ENCODE results near the gene FAM83D.

The FAM83D gene

GRCh38 chr20:38965264-38965663 lies 39.0 kb downstream of the FAM83D start:
- H2BK15ac ChIP-seq (ENCODE audit: low read depth, poor library complexity, severe bottlenecking) = no peak overlapping the region
- H3K23ac ChIP-seq (ENCODE audit: low read length in 2 of 2) = no peak overlapping the region
- H2BK120ac ChIP-seq (ENCODE audit: low read depth, low read length) = no peak overlapping the region
- no peak overlapping the region for H3K27ac ChIP-seq (ENCODE audit: low read length, poor library complexity, severe bottlenecking)
- no peaks in the 10 kb centered on the region for H3K27me3 ChIP-seq (ENCODE audit: control insufficient read depth in 1 of 2, insufficient read depth in 1 of 2, low read length in 2 of 2)
- no peak overlapping the region for H2BK5ac ChIP-seq (ENCODE audit: low read depth, low read length, poor library complexity, severe bottlenecking)
- H3K4me3 ChIP-seq (ENCODE audit: insufficient read depth in 1 of 2, low read depth in 1 of 2, low read length in 2 of 2) = no peak overlapping the region
- no peak overlapping the region for H3K18ac ChIP-seq (ENCODE audit: low read depth in 1 of 2, low read length in 2 of 2)
- H2AK5ac ChIP-seq (ENCODE audit: low read length, severe bottlenecking) = no peak overlapping the region
- H4K8ac ChIP-seq (ENCODE audit: low read length) = no peak overlapping the region
- no peak overlapping the region for H3K9ac ChIP-seq (ENCODE audit: low read length)
- no peak for DNase-seq
- H3K36me3 ChIP-seq (ENCODE audit: control insufficient read depth in 1 of 2, insufficient read depth in 2 of 2, low read depth in 1 of 2, low read length in 2 of 2) = peaks cover 6 to 19% of the 10 kb centered on the region in 2 experiments
- no peak overlapping the region for H3K4ac ChIP-seq (ENCODE audit: low read depth in 1 of 2, low read length in 2 of 2)
- no peak overlapping the region for H4K91ac ChIP-seq (ENCODE audit: low read length)
- H3K14ac ChIP-seq (ENCODE audit: low read length in 2 of 2) = no peak overlapping the region
- H3K9me3 ChIP-seq (ENCODE audit: control insufficient read depth, low read length) = no peaks in the 10 kb centered on the region
- H3K4me2 ChIP-seq (ENCODE audit: low read length, poor library complexity, severe bottlenecking) = no peak overlapping the region
- no peak overlapping the region for H2BK12ac ChIP-seq (ENCODE audit: low read length in 2 of 2)
- H2AFZ ChIP-seq (ENCODE audit: low read depth, low read length) = no peak overlapping the region
- peaks cover 27% of the 10 kb centered on the region for H3K79me1 ChIP-seq (replicated peaks; ENCODE audit: low read length, poor library complexity, severe bottlenecking)
- peaks cover 3% of the 10 kb centered on the region for H3K4me1 ChIP-seq (ENCODE audit: control insufficient read depth, insufficient read depth, low read depth, low read length)

DNA sequence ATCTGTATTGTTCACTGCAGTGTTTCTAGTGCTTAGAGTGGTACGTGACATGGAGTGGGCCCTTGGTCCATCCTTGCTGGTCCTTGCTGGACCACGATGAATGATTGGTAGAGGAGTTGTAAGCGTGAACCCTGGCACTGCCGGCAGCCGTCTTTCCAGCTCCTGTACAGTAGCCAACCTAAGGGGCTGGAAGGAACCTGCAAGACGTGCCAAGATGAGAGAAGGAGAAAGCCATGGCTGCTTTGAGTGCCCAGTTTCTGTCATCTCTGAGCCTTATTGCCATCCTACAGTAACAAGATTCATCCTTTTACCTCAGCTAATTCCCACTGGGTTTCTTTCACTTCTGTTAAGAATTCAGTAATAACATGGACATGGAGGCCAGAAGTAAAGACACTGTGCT lies 41.9 kb downstream of the FAM83D start:
- Histone ChIP-seq H3K23ac (ENCODE audit: low read length in 2 of 2) (peak overlapping the region in 1 of 2 experiments; percentile 95), H3K27ac (ENCODE audit: low read length, poor library complexity, severe bottlenecking) (no peak overlapping the region), H3K4me3 (ENCODE audit: insufficient read depth in 1 of 2, low read depth in 1 of 2, low read length in 2 of 2) (no peak overlapping the region), H3K27me3 (ENCODE audit: control insufficient read depth in 1 of 2, insufficient read depth in 1 of 2, low read length in 2 of 2) (no peaks in the 10 kb centered on the region), H4K8ac (ENCODE audit: low read length) (no peak overlapping the region), H3K36me3 (ENCODE audit: control insufficient read depth in 1 of 2, insufficient read depth in 2 of 2, low read depth in 1 of 2, low read length in 2 of 2) (peaks cover 9 to 36% of the 10 kb centered on the region in 2 experiments), H3K4ac (ENCODE audit: low read depth in 1 of 2, low read length in 2 of 2) (no peak overlapping the region), H2BK5ac (ENCODE audit: low read depth, low read length, poor library complexity, severe bottlenecking) (no peak overlapping the region), H3K9ac (ENCODE audit: low read length) (no peak overlapping the region), H2AK5ac (ENCODE audit: low read length, severe bottlenecking) (no peak overlapping the region), H2BK12ac (ENCODE audit: low read length in 2 of 2) (no peak overlapping the region), H2AFZ (ENCODE audit: low read depth, low read length) (no peak overlapping the region), H3K9me3 (ENCODE audit: control insufficient read depth, low read length) (no peaks in the 10 kb centered on the region), H3K4me1 (ENCODE audit: control insufficient read depth, insufficient read depth, low read depth, low read length) (peaks cover 3% of the 10 kb centered on the region), H3K18ac (ENCODE audit: low read depth in 1 of 2, low read length in 2 of 2) (no peak overlapping the region), H3K4me2 (ENCODE audit: low read length, poor library complexity, severe bottlenecking) (no peak overlapping the region), H3K79me1 (replicated peaks; ENCODE audit: low read length, poor library complexity, severe bottlenecking) (peaks cover 31% of the 10 kb centered on the region), H3K14ac (ENCODE audit: low read length in 2 of 2) (no peak overlapping the region), H2BK120ac (ENCODE audit: low read depth, low read length) (no peak overlapping the region), H2BK15ac (ENCODE audit: low read depth, poor library complexity, severe bottlenecking) (no peak overlapping the region), H4K91ac (ENCODE audit: low read length) (no peak overlapping the region)
- DNase-seq = no peak
- 99% methylated on average over 6 of the region's 6 CpGs for WGBS

DNA sequence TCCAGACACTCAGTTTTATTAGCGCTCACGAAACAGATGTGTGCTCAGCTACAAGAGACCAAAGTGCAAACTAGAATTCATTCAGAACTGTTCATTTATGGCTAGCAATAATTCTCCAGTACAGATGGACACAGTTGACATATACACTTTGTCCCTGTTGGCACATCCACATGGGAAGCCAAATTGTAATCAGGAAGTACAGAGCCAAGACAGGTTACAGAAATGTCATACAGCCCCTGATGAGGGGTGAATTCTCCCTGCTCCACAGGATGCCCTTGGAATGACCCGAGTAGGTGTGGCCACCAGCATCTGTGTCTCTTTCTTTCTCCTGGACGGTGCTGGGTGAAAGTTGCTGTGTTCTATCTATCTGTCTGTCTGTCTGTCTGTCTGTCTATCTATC lies 43.5 kb downstream of the FAM83D start:
- Histone ChIP-seq H2AK5ac (ENCODE audit: low read length, severe bottlenecking) (no peak overlapping the region), H3K4me2 (ENCODE audit: low read length, poor library complexity, severe bottlenecking) (no peak overlapping the region), H3K27me3 (ENCODE audit: control insufficient read depth in 1 of 2, insufficient read depth in 1 of 2, low read length in 2 of 2) (no peaks in the 10 kb centered on the region), H3K4me1 (ENCODE audit: control insufficient read depth, insufficient read depth, low read depth, low read length) (peaks cover 4% of the 10 kb centered on the region), H4K91ac (ENCODE audit: low read length) (no peak overlapping the region), H2BK12ac (ENCODE audit: low read length in 2 of 2) (no peak overlapping the region), H2BK5ac (ENCODE audit: low read depth, low read length, poor library complexity, severe bottlenecking) (no peak overlapping the region), H3K18ac (ENCODE audit: low read depth in 1 of 2, low read length in 2 of 2) (no peak overlapping the region), H2BK120ac (ENCODE audit: low read depth, low read length) (no peak overlapping the region), H3K4ac (ENCODE audit: low read depth in 1 of 2, low read length in 2 of 2) (no peak overlapping the region), H2BK15ac (ENCODE audit: low read depth, poor library complexity, severe bottlenecking) (no peak overlapping the region), H3K14ac (ENCODE audit: low read length in 2 of 2) (no peak overlapping the region), H3K4me3 (ENCODE audit: insufficient read depth in 1 of 2, low read depth in 1 of 2, low read length in 2 of 2) (no peak overlapping the region), H3K9me3 (ENCODE audit: control insufficient read depth, low read length) (no peaks in the 10 kb centered on the region), H4K8ac (ENCODE audit: low read length) (no peak overlapping the region), H3K36me3 (ENCODE audit: control insufficient read depth in 1 of 2, insufficient read depth in 2 of 2, low read depth in 1 of 2, low read length in 2 of 2) (peaks cover 7 to 44% of the 10 kb centered on the region in 2 experiments), H3K79me1 (replicated peaks; ENCODE audit: low read length, poor library complexity, severe bottlenecking) (peaks cover 27% of the 10 kb centered on the region), H3K23ac (ENCODE audit: low read length in 2 of 2) (no peak overlapping the region), H3K9ac (ENCODE audit: low read length) (peak overlapping the region; percentile 67), H2AFZ (ENCODE audit: low read depth, low read length) (no peak overlapping the region), H3K27ac (ENCODE audit: low read length, poor library complexity, severe bottlenecking) (peak overlapping the region; percentile 63)
- 76% methylated on average over 3 of the region's 4 CpGs for WGBS
- no peak for DNase-seq

- peaks cover 7 to 44% of the 10 kb centered on the region in 2 experiments for H3K36me3 ChIP-seq (ENCODE audit: control insufficient read depth in 1 of 2, insufficient read depth in 2 of 2, low read depth in 1 of 2, low read length in 2 of 2)
- no peak overlapping the region for H2BK12ac ChIP-seq (ENCODE audit: low read length in 2 of 2)
- no peak overlapping the region for H3K14ac ChIP-seq (ENCODE audit: low read length in 2 of 2)
- peak overlapping the region; percentile 43 for H3K27ac ChIP-seq (ENCODE audit: low read length, poor library complexity, severe bottlenecking)
- H3K9ac ChIP-seq (ENCODE audit: low read length) = peak overlapping the region; percentile 67
- no peak overlapping the region for H4K91ac ChIP-seq (ENCODE audit: low read length)
- no peak overlapping the region for H3K4ac ChIP-seq (ENCODE audit: low read depth in 1 of 2, low read length in 2 of 2)
- peaks cover 27% of the 10 kb centered on the region for H3K79me1 ChIP-seq (replicated peaks; ENCODE audit: low read length, poor library complexity, severe bottlenecking)
- no peaks in the 10 kb centered on the region for H3K9me3 ChIP-seq (ENCODE audit: control insufficient read depth, low read length)
- no peak overlapping the region for H2BK5ac ChIP-seq (ENCODE audit: low read depth, low read length, poor library complexity, severe bottlenecking)
- H2AFZ ChIP-seq (ENCODE audit: low read depth, low read length) = no peak overlapping the region
- no peaks in the 10 kb centered on the region for H3K27me3 ChIP-seq (ENCODE audit: control insufficient read depth in 1 of 2, insufficient read depth in 1 of 2, low read length in 2 of 2)
- no peak overlapping the region for H3K4me2 ChIP-seq (ENCODE audit: low read length, poor library complexity, severe bottlenecking)
- H2BK15ac ChIP-seq (ENCODE audit: low read depth, poor library complexity, severe bottlenecking) = no peak overlapping the region
- H3K23ac ChIP-seq (ENCODE audit: low read length in 2 of 2) = no peak overlapping the region
- DNase-seq = peak; percentile 77
- peaks cover 4% of the 10 kb centered on the region for H3K4me1 ChIP-seq (ENCODE audit: control insufficient read depth, insufficient read depth, low read depth, low read length)
- no peak overlapping the region for H3K4me3 ChIP-seq (ENCODE audit: insufficient read depth in 1 of 2, low read depth in 1 of 2, low read length in 2 of 2)
- H2AK5ac ChIP-seq (ENCODE audit: low read length, severe bottlenecking) = no peak overlapping the region
- no peak overlapping the region for H3K18ac ChIP-seq (ENCODE audit: low read depth in 1 of 2, low read length in 2 of 2)
- H4K8ac ChIP-seq (ENCODE audit: low read length) = no peak overlapping the region
- 30% methylated on average over 1 of the region's 1 CpG for WGBS
- H2BK120ac ChIP-seq (ENCODE audit: low read depth, low read length) = no peak overlapping the region
These were observed 44.1 kb downstream of the FAM83D start for GRCh38 chr20:38970302-38970701.

Data from mesenchymal stem cell (in vitro differentiated cells and primary cell).